ENCODE data around the gene GOLGA6L10.
"Not testable (repeated sequence)": the region's sequence is repeated elsewhere in the genome, so short reads cannot be mapped to it uniquely, and the experiment has no call there.

GOLGA6L10 gene, protein sequence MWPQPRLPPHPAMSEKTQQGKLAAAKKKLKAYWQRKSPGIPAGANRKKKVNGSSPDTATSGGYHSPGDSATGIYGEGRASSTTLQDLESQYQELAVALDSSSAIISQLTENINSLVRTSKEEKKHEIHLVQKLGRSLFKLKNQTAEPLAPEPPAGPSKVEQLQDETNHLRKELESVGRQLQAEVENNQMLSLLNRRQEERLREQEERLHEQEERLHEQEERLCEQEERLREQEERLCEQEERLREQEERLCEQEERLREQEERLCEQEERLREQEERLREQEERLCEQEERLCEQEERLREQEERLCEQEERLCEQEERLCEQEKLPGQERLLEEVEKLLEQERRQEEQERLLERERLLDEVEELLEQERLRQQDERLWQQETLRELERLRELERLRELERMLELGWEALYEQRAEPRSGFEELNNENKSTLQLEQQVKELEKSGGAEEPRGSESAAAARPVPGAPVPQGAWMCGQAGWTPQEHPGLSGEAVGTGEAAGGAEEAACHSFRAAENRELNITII

DNA sequence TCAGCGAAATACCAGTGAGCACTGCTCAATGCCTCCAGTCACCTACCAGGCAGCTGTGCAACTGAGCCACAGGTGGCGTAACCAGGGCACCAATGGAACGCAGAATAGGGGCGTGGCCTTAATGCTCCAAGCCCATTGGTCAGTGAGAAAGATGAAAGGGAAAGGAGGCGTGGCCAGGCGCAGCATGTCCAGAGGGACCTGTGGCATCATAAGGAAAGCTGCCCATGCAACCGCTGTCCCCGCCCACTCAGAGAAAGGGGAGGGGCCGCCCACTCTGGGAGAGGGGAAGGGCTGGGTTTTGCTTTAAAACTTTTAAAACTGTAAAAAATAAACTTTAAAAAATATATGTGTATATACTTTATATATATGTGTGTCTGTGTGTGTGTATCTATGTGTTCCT, at the start of gene GOLGA6L10:
TSS of gene GOLGA6L10 (minus strand) at position 101 of the 400 bp plus-strand sequence. CDS start at position 1, 100 bp downstream.
- DNase-seq; in situ Hi-C loops (cut with HindIII; ENCODE audit: low pct_ligation_motif_present, low pct_unique_long_range_greater_than_20kb, low sequenced_read_pairs): not testable (repeated sequence)

DNA sequence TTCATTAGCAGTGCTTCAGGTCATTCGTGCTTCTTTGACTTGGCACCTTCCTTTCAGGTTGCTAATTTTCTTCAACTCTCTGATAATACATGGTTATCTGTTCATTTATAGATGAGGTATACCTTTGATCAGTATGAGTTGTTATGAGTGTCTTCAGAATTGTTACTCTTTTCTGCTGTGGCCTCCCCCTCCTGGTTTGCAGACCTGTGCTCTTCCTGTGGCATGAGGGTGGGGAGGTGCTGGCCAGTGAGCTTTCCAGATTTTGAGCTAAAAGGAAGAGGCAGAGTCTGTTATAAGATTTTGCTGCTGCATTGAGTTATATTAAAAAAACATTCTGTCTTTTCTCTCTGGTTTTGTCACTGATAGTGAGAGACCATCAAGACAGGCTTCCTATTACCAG, 49.5 kb upstream of the GOLGA6L10 start:
- in situ Hi-C loops (cut with HindIII; ENCODE audit: low pct_ligation_motif_present, low pct_unique_long_range_greater_than_20kb, low sequenced_read_pairs), result no loop called here
- no peak for DNase-seq

DNA sequence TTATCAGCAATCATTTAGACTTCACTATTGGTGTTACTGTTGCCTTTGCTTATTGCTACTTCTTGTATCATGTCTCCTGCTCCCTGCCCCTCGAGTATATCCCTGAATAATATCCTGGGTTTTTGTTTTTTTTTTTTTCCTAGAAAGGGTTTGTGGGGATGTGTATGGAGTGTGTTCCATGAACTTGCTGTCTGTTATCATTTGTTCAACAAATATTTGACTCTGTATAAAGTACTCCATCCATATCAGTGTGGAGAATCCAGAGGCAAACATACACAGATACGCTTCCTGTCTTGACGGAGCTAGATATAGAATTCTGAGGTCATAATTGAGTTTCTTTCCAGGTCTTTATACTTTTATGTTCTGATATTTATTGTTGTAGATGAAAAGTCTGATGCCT, 48.5 kb upstream of the GOLGA6L10 start:
- in situ Hi-C loops (cut with HindIII; ENCODE audit: low pct_ligation_motif_present, low pct_unique_long_range_greater_than_20kb, low sequenced_read_pairs), result no loop called here
- DNase-seq, result no peak

DNA sequence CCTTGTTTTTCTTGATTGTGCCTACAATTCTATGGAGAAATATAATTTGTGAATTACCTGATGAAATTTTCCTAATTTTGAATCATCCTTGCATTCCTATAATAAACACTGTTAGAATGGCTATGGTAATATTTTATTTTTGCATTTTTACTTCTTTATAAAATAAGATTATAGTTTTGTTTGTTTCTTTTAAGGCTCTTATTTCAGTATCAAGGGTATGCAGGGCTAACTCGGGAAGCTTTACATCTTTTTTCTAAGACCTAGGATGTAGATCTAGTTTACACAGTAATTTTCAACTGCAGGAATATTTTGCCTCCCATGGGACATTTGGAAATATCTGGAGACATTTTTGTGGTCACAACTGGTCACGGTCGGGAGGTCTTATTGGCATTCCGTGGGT, 46.5 kb upstream of the GOLGA6L10 start:
- DNase-seq; in situ Hi-C loops (cut with HindIII; ENCODE audit: low pct_ligation_motif_present, low pct_unique_long_range_greater_than_20kb, low sequenced_read_pairs): not testable (repeated sequence)

DNA sequence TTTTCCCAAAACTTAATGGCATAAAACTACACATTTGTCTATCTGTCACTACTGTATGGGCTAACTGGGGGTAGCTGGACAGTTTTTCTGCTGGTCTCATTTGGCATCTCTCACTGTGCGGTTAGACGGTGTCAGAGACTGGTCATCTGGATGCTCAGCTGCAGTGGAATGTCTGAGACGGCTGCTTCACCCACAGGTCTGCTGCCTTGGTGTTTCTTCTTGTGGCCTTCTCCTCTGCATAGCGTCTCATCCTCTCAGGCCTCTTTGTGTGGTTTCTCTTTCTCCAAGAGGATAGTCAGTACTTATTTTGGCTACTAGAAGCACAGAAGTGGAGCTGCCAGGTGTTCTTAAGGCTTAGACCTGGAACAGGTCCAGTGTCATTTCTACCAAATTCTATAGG, 44.4 kb upstream of the GOLGA6L10 start:
- in situ Hi-C loops (cut with HindIII; ENCODE audit: low pct_ligation_motif_present, low pct_unique_long_range_greater_than_20kb, low sequenced_read_pairs), result no loop called here

DNA sequence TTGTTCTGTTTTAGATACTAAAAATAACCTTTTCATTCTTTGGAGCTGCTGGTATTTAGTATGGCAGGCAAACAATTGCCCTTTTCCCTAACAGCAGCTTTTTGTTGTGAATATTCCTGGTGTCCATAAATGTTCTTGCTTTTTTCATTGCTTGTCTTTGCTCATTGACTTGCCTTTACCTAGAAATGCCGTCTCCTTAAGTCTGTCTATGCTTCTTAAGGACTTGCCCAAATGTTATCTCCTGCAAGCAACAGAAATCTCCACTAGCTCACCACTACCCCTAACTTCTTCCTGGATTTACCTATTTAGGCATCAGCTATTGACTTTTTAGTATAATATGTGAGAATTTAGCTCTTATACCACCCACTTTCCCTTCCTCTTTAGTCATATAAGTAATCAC, 42.8 kb upstream of the GOLGA6L10 start:
- in situ Hi-C loops (cut with HindIII; ENCODE audit: low pct_ligation_motif_present, low pct_unique_long_range_greater_than_20kb, low sequenced_read_pairs); DNase-seq: not testable (repeated sequence)

More for the DNA sequence above, 44.4 kb upstream of the GOLGA6L10 start:
- no peak for DNase-seq

DNA sequence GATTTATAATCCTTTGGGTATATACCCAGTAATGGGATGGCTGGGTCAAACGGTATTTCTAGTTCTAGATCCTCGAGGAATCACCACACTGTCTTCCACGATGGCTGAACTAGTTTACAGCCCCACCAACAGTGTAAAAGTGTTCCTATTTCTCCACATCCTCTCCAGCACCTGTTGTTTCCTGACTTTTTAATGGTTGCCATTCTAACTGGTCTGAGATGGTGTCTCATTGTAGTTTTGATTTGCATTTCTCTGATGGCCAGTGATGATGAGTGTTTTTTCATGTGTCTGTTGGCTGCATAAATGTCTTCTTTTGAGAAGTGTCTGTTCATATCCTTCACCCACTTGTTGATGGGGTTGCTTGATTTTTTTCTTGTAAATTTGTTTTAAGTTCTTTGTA, 40.9 kb upstream of the GOLGA6L10 start:
- in situ Hi-C loops (cut with HindIII; ENCODE audit: low pct_ligation_motif_present, low pct_unique_long_range_greater_than_20kb, low sequenced_read_pairs); DNase-seq: not testable (repeated sequence)

DNA sequence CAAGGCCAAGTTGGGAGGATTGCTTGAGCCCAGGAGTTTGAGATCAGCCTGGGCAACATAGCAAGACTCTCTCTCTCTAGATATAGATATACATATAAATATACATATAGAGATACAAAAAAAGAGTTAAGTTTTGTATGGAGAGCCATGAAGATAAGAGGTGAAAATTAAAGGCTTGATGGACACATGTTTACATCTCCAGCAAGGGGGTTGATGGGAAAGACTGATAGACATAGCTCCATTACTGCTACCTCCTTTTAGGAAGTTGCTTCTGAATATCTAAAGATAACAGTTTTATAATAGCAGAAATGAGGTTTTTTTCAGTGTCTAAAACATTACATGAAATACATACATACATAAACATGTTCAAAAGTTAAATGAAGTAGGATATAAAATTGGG, 37.9 kb upstream of the GOLGA6L10 start:
- in situ Hi-C loops (cut with HindIII; ENCODE audit: low pct_ligation_motif_present, low pct_unique_long_range_greater_than_20kb, low sequenced_read_pairs); DNase-seq: not testable (repeated sequence)

DNA sequence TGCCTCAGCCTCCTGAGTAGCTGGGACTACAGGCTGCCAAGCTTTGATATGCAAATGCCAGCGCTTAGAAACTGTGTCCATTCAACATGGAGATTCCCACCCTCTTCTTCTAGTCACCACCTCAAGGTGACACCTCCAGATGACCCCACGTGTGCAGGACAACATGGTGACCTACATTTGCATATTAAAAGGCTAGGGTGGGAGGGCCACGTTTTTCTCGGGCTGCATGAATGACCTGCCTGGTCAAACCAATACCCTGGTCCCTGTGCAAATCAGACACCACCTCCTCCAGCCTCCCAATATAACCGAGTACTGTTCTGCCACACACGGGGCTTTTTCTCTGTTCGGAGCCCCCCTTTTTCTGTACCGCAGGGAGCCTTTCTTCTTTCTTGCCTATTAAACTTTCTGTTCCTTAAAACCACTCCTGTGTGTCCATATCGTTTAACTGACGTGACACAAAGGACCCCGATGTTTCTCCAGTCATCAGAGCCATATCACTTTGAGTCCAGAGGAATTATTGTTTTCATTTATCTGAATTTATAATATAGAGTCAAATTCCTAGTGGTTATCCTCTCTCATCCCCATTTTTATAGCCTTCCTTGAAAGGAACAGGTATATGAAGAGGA, 32.2 kb upstream of the GOLGA6L10 start:
- in situ Hi-C loops (cut with HindIII; ENCODE audit: low pct_ligation_motif_present, low pct_unique_long_range_greater_than_20kb, low sequenced_read_pairs); DNase-seq: not testable (repeated sequence)

DNA sequence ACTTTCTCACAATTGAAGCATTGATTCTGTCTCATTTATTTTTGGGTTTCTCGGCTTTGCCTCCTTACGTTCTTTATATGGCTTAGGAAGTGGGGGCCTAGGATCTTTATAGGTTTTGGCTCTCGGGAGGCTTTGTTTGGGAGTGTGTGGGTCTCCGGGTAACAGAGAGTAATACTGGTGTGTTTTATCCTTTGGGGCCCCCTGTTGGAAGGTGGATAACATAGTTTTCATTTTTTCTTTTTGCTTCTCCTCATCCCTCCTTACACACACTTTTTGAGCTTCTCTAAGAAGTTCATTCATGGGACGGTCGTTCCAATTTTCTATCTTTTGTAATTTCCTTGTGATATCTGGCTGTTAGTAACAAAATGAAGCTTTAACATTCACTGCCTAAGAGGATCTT, 30.3 kb upstream of the GOLGA6L10 start:
- DNase-seq; in situ Hi-C loops (cut with HindIII; ENCODE audit: low pct_ligation_motif_present, low pct_unique_long_range_greater_than_20kb, low sequenced_read_pairs): not testable (repeated sequence)

DNA sequence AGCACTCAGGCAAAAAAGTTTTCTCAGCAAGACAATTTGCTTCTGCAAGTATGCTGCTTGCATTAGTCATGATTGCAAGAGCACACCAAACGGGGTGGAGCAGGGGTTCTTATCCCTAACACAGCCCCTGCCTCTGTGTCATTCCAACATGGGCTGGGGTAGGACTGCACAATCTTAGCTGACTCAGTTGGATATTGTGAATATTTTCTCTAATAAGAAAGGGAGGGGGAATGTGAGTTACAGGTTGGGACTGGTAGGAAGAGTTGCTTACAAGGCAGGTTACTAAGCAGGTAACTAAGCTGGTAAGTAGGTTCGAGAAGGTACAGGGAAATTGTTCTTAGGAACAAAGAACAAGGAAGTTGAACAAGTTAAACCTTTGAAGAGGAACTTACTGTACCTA, 24.4 kb upstream of the GOLGA6L10 start:
- DNase-seq; in situ Hi-C loops (cut with HindIII; ENCODE audit: low pct_ligation_motif_present, low pct_unique_long_range_greater_than_20kb, low sequenced_read_pairs): not testable (repeated sequence)

DNA sequence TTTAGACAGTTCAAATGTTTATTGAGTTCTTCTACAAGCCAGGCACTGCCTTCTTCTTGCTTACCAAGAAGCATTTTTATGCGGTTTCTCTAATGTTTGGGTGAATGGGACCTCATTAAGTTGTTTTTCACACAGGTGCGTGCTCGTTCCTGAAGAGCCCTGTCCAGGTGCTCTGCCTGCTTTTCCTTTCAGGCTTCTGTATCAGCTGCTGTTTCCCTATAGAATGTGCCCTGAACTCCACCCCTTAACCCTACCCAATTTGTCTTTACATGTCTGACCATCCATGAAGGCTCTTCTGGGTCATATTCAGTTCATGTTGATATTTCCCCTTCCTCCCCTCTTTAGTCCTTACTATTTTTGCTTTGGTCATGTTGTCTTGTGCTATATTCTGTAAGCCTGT, 22.4 kb upstream of the GOLGA6L10 start:
- no peak for DNase-seq

DNA sequence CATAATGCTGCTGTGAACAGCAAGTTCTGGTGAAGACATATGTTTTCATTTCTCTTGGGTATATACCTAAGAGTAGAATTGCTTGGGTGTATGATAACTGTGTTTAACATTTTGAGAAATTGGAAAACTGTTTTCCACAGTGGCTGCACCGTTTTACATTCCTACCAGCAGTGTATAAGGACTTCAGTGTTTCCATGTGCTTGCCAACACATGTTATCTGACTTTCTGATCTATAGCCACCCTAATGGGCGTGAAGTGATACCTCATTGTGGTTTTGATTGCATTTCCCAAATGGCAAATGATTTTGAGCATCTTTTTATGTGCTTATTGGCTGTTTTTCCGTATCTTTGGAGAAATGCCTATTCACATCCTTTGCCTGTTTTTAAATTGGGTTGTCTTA, 18.5 kb upstream of the GOLGA6L10 start:
- in situ Hi-C loops (cut with HindIII; ENCODE audit: low pct_ligation_motif_present, low pct_unique_long_range_greater_than_20kb, low sequenced_read_pairs); DNase-seq: not testable (repeated sequence)

More for the DNA sequence above, 22.4 kb upstream of the GOLGA6L10 start:
- in situ Hi-C loops (cut with HindIII; ENCODE audit: low pct_ligation_motif_present, low pct_unique_long_range_greater_than_20kb, low sequenced_read_pairs), result no loop called here

DNA sequence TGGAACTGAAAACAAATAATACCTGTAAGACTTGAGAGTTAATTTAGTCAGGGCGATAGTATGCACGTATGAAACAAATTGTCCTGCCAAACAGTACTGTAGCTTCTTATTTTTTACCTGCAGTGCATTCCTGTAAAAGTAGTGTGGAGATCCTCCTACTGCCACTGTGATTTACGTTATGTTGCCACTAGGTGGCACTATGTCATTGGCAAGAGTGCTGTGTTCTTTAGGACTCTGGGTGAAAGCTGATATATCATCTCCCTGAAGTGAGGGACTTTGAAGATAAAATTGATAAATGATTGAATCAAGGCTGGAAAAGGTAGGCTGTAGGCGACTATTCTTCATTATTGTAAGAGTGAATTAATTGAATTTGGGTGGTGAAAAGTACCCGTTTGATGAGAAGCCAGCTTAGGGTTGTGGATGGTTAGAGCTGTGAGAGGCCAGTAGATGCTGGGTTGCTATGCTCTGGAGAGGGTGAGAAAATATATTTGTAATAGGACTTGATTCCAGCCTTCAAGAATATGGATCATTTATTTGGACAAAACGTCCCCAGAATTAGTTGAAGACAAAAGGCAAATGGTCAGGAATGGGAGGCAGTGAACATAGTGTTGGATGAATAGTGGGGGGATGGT, 16.5 kb upstream of the GOLGA6L10 start:
- DNase-seq; in situ Hi-C loops (cut with HindIII; ENCODE audit: low pct_ligation_motif_present, low pct_unique_long_range_greater_than_20kb, low sequenced_read_pairs): not testable (repeated sequence)

DNA sequence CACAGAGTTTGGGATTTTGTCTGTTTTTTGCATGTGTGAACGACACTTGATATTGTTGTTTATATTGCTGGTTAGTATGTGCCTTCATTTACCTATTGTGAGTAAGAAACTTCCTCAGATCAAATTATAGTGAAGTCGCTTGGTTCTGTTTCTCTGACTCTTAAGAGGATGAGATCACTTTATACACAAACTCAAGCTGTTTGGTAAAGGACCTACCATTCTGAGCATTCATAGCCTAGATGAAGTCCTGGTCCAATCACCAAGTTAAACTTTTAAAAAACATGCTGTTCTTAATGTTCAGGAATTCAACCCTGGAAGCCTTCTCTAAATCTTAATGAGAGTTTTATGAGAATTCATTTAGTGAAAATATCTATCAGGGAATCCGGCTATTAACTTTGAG, 15.3 kb upstream of the GOLGA6L10 start:
- DNase-seq; in situ Hi-C loops (cut with HindIII; ENCODE audit: low pct_ligation_motif_present, low pct_unique_long_range_greater_than_20kb, low sequenced_read_pairs): not testable (repeated sequence)

DNA sequence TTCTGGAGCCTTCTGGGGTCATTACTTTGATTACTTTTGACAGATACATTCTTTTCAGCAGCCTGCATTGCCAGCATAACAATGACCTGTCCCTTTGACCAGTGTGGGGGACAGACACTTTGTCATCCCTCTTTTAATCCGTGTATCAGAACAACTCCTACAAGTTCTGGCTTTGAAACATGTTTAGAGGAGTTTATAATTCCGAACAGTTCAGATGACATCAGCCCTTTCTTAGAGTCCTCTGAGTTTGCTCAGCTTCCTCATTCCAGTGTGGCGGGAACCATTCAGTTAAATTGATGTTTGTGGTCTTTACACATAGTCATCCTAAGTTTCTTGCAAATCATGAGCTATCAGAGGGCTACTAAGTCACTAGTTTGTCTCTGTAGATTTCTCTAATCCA, 13.5 kb upstream of the GOLGA6L10 start:
- DNase-seq; in situ Hi-C loops (cut with HindIII; ENCODE audit: low pct_ligation_motif_present, low pct_unique_long_range_greater_than_20kb, low sequenced_read_pairs): not testable (repeated sequence)

DNA sequence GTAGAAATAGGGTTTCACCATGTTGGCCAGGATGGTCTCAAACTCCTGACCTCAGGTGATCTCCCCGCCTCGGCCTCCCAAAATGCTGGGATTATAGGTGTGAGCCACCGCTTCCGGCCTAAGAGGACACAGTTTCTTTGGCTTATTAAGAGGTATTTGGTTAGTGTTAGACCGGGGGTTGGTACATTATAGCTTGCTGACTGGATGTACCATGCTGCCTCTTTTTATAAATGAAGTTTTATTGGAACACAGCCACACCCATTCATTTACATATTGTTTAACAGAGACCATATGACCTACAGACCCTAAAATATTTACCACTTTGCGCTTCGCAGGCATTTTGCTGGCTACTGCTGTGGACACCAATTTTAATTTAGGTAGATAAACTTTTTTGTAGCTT, 11.3 kb upstream of the GOLGA6L10 start:
- in situ Hi-C loops (cut with HindIII; ENCODE audit: low pct_ligation_motif_present, low pct_unique_long_range_greater_than_20kb, low sequenced_read_pairs); DNase-seq: not testable (repeated sequence)

DNA sequence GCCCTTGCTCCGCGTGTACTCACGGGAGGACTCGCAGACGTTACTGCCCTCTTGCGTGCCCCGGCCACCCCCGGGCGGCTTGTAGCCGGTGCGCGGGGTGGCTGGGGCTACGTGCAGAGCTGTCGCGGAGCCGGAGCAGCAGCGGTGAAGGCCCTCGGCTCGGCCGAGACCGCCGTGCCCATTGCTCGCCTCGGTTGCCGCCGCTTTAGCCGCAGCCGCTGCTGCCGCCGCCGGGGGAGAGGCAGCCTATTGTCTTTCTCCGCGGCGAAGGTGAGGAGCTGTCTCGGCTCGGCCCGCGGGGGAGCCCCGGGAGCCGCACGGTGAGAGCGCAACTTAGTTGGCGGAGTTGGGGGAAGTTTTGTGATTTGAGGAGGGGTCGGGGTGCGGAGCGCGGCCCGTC, 5.8 kb upstream of the GOLGA6L10 start:
- DNase-seq; in situ Hi-C loops (cut with HindIII; ENCODE audit: low pct_ligation_motif_present, low pct_unique_long_range_greater_than_20kb, low sequenced_read_pairs): not testable (repeated sequence)

DNA sequence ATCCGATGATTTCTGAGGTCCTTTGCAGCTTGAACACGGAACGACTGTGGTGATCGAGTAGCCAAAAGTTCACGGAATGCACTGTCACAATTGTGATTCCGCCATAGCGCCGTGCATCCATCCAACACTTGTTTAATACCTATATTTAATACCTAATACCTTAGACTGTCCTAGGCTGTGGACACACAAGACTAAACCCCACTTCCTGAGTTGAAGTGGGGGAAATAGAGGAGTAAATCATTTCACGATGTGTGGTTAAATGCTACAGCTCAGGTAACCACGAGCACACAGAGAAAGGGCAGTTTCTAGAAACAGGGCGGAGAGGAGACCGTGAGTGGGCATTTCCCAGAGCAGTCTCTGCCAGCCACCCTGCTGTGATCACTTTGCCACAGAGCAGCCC, 5.3 kb upstream of the GOLGA6L10 start:
- DNase-seq; in situ Hi-C loops (cut with HindIII; ENCODE audit: low pct_ligation_motif_present, low pct_unique_long_range_greater_than_20kb, low sequenced_read_pairs): not testable (repeated sequence)

All from ACHN (cell line).